HS-5 (cell line): ENCODE measurements around the gene DNAI1.
"Not testable (repeated sequence)": the region's sequence is repeated elsewhere in the genome, so short reads cannot be mapped to it uniquely, and the experiment has no call there.

ENCODE experiments used
- DNase-seq: peaks from one replicate; pipeline ENCODE4 v3.0.0-alpha.2; 2012; ENCODE audit warnings: low read depth

Gene DNAI1

GRCh38 chr9:34451135-34451534 lies 7.5 kb upstream of the DNAI1 start:
- no peak for DNase-seq

- no peak for DNase-seq
Observed at GRCh38 chr9:34451545-34451944, 7.1 kb upstream of the DNAI1 start.

GRCh38 chr9:34452568-34452967 lies 6.0 kb upstream of the DNAI1 start:
- no peak for DNase-seq

DNA sequence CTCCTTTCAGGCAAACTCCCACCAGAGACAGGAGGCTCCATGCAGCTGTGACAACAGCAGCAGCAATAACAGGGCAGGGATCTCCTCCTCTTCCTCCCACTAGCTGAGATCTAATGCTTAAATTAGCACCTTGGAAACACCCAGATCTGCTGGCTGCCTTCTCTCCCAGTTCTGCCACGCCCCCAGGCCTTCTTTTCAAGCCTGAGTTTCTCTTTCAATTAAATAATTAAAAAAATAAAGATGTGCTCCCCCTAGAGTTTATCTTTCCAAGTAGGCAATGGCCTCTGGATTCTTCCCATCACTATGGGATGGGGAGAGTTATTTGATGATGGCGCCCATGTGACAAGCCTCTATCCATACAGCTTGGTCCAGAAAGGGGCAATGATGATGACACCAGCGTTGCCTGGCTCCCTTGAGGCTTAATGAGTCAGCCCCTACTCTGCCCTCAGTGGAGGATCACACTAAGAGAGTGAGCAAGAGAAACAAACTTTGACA lies 4.0 kb upstream of the DNAI1 start:
- DNase-seq: peak; percentile 67

GRCh38 chr9:34456151-34456550 lies 2.5 kb upstream of the DNAI1 start:
- DNase-seq: no peak

DNA sequence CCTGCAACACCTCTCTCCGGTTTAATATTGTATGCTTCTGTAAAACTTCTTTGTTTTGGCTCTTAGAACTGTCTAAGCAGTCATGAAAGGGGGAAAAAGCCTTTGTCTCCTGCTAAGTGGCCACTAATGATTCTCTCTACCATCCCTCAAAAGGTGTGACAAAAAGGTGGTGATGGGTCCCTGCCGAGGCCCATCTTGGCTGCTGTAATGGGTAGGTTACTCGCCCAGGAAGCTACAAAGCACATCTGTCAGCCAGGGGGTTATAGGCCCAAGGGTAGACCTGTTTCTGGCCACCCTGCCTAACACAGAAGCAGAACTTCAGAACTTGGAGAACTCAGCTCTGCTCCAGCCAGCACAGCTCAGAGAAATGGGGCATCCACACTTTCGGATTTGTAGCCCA lies 1.9 kb upstream of the DNAI1 start:
- no peak for DNase-seq

DNA sequence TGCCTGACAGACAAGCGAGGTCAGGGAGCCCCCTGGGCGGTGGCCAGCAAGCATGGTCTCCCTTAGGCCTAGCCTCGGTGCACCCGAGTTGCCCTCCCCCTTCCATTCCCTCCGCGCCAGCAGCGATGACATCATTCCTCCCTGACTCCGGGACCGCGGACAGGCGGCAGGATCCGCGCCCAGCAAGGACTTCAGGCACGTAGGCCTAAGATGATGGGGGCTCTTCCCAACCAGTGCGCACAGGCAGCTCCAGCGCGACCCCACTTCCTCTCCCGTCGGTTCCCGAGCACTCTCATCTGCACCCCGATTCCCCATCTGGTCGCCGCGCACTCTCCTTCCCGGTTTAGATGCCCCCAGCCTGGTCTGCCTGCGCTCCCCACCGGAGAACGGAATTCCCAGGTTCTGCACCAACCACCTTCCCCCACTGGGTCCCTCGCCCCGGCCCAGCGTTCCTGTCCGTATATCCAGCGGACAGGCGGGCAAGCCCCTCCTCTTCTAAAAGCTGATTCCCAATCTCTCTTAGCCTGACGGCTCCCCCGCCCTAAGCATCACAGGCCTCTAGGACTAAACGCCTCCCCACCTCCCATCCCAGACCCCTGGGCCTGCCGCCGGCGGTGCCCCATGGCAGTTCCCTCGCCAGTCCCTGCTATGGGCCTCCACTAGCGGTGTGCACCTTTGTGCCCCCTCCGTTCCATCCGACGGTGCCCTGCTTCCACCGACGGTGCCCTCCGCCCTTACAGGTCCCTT lies 1.2 kb upstream of the DNAI1 start:
- no peak for DNase-seq

GRCh38 chr9:34458959-34459340 lies 345 bp downstream of the DNAI1 start:
- no peak for DNase-seq

- no peak for DNase-seq
Observed at GRCh38 chr9:34459356-34459755, 751 bp downstream of the DNAI1 start.

DNA sequence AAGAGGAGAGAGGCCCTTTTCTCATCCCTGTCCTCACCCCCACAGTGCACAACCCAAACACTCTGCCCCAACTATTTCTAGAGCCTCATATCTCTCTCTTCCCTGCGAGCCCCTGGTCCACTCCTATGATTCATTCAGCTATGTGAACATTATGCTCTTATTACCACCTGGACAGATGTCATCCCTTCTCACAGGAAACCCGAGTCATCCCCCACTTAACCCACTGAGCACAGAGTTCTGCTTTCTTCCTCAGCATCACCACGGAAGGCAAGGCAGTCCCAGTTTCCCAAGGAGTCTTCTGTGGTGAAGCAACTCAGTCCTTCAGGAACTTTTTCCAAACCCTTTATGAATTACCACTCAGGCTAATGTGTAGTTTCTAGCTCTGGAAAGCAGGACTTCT lies 1.3 kb downstream of the DNAI1 start:
- DNase-seq: no peak

DNA sequence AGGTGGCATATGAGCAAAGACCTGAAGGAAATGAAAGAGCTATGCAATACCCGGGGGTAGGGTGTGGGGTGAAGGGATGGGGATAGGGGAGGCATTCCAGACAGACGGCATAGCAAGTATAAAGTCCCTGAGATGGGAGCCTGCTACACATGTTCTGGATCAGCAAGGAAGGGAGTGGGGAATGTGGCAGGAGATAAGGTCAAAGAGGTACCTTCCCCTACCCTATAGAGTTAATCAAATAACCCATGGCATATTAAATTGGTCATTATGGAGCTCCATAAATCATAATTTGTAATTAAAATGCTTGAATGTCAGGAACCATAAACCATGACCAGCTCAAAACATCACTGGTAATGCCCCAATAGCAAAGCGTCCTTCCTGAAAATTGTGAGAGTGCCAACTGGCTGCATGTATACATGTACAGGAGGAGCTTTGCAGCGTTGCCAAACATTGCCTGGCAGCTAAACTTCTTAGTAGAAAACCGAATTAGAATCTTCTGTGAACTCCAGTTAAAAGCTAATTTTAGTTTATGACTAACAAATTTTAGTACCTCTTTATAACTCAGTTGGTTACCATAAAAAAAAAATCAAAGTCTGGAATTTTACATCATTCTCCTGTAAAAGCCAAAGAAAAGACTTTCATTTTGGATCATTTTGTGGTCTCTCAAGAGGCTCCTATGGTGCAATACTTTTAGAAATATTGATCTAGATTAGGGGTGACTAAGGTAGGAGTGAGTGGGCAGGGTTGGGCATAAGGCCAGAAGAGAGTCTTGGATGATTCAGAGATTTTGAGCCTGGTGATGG lies 4.7 kb downstream of the DNAI1 start:
- DNase-seq: peak; percentile 92

GRCh38 chr9:34463901-34464232 lies 5.3 kb downstream of the DNAI1 start:
- DNase-seq: no peak

GRCh38 chr9:34464571-34464970 lies 6.0 kb downstream of the DNAI1 start:
- DNase-seq: no peak

DNA sequence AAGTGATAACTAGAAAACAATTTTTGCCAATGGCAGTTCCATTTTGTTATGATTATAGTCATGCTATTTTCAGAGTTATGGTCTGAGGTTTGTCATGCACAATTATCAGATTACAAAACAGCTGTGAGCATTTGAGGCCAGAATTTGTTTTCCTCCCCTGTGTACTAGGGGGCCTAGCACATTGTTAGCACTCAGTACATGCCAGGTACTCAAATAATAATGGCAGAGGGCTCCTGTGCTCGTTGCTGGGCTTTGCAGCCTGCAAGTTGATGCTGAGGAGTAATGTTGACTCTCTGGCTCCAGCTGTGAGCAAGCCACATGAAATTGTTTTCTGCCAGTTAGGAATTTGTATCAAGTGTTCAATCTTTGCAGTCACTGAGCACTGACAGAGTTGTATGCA lies 6.9 kb downstream of the DNAI1 start:
- no peak for DNase-seq

DNA sequence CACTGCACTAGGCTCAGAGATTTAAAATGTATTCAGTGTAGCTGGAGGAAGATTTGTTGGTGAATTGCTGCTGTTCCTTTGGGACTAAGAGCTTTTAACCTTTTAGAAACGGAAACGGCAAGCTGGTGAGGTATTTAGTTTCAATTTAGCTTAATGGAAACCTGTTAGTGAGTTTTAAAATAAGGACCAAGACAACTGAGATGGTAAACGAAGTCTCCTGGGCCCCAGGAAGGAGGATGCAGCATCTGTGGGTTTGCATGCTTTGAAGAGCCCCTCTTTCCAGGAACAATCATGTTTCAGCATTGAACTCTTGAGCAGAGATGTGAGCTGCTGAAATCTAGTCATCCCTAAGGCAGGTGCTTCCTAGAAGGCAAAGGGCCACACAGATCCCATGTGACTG lies 16.5 kb downstream of the DNAI1 start:
- DNase-seq: no peak

GRCh38 chr9:34477541-34477940 lies 18.9 kb downstream of the DNAI1 start:
- DNase-seq: no peak

DNA sequence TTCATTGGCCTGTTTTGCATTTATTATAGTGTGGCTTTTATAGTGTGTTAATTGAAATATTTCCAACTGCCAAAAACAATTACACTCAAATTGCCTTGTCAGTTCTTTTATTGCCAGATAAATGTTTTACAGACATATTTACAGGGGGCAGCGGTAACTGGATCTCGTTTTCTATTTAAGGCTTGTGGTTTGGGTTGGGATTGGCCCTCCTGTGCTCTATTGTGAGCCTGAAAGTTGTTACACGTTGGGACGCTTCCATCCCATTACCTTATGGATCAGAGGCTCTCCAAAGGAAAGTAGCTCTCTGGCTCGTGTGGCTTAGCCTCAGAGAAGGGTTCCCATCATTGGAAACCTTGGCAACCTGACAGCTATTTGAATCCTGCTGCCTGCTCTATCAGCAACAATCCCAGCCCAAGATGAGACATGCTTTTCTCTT lies 20.8 kb downstream of the DNAI1 start:
- no peak for DNase-seq

- DNase-seq: not testable (repeated sequence)
Observed at GRCh38 chr9:34481620-34482019, 23.0 kb downstream of the DNAI1 start.

DNA sequence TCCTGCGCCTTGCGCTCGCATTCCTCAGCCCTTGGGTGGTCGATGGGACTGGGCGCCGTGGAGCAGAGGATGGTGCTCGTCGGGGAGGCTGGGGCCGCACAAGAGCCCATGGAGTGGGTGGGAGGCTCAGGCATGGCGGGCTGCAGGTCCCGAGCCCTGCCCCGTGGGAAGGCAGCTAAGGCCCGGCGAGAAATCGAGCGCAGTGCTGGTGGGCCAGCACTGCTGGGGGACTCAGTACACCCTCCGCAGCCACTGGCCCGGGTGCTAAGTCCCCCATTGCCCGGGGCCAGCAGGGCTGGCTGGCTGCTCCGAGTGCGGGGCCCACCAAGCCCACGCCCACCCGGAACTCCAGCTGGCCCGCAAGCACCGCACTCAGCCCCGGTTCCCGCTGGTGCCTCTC lies 24.1 kb downstream of the DNAI1 start:
- not testable (repeated sequence) for DNase-seq

DNA sequence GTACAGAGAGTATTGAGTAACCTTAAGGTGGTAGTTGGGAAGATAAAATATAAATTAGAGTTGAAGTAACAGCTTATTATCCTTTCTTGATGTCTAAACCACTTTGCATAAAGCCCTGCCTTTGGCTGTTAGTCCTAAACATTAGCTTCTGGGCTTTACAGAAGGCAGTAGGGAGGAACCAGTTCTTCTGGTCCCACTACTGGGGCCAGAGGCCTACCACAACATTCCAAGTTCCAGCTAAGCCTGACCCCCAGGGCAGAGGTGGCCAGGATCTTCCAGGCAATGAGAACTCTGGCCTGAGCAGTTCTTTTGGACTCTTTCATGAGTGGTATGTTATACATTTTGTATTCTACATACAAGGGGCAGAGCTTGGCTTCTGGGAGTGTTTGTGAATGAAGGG lies 26.1 kb downstream of the DNAI1 start:
- DNase-seq: no peak

DNA sequence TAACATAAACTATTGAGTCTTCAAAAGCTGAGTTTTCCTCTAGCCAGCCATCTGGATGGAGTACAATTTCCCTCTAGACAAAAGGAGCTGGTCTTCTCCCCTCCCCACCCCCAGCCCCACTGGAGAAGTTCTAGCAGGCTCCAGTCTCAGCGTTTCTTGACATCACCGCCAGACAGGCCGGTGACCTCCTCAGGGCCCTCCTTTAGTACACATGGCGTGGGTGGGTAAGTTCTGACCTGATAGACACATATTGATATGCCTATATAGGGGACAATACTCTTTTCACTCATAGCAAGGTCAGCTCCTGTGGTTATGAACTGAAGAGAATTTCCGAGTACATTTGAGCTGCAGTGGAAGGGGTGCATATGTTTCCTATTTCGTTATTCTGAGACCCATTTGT lies 27.2 kb downstream of the DNAI1 start:
- no peak for DNase-seq

DNA sequence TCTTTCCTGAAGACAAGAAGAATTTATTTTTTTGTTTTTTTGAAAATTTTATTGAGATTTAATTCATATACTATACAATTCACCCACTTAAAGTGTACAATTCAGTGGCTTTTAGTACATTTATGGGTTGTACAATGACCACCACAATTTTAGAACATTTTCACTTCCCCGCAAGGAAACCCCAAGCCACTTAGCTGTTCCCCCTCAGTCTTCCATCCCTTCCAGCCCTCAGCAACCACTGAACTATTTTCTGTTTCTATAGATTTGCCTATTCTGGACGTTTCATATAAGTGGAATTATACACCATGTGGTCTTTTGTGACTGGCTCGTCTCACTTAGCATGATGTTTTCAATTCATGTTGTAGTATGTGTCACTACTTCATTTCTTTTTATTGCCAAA lies 28.0 kb downstream of the DNAI1 start:
- DNase-seq: no peak

DNA sequence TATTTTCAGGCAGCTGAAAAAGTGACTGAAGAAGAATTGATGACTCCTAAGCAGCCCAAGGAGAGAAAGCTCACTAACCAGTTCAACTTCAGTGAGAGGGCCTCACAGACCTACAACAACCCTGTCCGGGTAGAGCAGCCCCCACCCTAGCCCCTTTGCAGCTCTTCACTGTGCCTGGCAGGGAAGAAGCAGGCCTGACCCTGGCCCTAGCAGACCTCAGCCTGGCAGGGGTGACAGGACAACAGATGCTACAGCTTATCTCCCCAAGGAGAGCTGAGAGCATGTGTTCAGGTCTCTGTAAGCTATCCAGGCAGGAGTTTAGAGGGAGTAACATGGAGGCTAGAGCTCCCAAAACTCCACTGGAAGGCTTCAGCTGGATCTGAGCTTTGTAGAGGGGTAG lies 31.8 kb downstream of the DNAI1 start:
- no peak for DNase-seq

DNA sequence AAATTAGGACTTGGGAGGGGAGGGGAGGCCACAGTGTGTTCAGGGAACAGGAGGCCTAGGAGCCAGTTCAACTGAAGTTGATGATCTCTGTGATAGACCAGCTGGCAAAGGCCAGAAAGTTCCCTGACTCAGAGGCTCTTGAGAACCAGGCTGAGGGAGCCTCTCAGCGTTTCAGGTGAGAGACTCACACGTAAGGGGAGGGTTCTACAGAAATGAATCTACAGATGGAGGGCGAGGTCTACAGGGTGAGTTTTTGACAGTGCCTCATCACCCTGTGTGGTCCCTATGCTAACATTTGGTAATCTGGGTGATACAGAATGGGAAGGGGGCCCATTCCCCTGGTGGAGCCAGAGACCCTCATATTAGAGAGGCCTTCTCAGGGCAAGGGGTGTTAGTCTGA lies 32.2 kb downstream of the DNAI1 start:
- no peak for DNase-seq
